ENCODE data around the gene MAGI1.

The MAGI1 gene

DNA sequence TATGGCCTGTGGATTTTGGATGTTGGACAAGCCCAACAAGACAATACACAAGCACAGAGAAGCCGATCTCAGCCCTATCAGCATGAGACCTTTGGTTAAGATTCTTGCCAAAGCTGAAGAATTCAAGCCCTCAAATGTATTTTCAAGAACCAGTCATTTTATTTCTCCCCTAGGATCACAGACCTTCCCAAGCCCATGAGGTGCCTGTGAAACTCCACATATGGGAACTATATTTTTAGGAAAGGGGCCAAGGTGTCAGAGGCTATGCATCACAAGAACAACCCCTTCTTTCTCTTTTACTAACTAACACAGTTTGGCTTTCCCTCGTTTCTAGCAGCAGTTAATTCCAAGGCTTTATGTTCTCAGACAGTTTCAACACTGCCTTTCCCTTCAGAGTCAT is 364.5 kb downstream of the MAGI1 start:
- in situ Hi-C loops (cut with HindIII; ENCODE audit: low pct_unique_long_range_greater_than_20kb, low sequenced_read_pairs): no loop called here
- DNase-seq (ENCODE audit: low read depth in 1 of 2, low spot score in 1 of 2): no peak
- no peak for TF ChIP-seq JUND (IDR thresholded peaks at IDR 0.05; ENCODE audit: low read depth)

DNA sequence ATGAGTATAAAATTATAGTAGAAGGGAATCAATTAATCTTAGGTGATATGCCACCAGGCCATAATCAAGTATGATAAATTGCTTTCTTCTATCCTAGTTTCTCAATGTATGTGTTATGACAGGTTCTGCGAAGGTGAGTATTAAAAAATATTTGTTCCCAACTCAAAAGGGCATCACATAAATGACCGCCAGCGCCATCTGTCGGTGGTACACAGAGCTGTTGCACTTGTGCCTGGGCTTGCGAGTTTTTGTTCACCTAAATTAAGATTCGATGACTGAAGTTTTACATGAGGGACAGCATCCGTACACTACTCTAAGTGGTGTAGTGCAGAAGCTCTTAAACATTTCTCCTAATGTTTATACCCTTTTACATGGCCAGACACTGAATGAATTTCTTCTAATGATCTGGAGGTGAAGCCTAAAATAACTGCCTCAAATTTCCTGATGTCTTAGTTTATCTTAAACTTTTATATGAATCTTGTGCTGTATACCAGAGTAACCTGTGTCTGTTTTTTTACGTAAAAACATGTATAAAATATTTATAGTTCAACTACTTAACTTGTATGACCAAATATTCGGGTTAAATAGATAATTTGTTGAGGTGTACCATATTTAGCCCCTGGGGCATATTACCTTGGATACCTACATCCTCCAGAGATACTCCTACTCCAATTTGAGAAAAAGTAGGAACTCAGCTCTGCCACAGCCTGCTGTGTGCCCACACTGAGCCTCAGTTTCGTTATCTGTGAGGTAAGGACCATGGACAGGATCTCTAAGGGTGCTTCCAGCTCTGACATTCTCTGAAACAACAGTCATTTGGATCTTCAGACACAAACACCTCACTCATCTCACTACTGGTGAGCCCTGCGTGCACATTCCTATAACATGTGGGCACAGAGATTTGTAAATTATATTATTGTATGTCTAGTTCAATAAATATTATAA is 365.6 kb downstream of the MAGI1 start:
- no peak for TF ChIP-seq JUND (IDR thresholded peaks at IDR 0.05; ENCODE audit: low read depth)
- DNase-seq (ENCODE audit: low read depth in 1 of 2, low spot score in 1 of 2): peak in 1 of 2 experiments; percentile 67
- in situ Hi-C loops (cut with HindIII; ENCODE audit: low pct_unique_long_range_greater_than_20kb, low sequenced_read_pairs): no loop called here

DNA sequence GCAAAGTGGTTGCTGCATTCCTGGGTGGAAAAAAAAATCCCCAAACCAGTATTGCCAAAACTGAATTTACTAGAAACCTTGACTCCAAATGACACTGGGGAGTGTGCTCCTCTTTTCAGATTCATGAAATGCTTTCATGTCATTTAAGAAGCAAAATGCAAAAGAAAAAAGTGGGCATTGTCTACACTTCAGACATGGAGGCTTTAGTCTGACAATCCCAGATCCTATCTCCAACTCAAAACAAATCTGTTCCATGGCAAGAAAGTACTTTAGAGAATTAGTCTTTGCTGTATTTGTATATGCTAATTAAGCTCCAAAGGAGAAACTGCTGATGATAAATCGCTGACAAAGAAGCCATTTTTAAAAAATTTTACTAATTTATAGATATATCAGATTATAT is 366.7 kb downstream of the MAGI1 start:
- in situ Hi-C loops (cut with HindIII; ENCODE audit: low pct_unique_long_range_greater_than_20kb, low sequenced_read_pairs): no loop called here
- no peak for DNase-seq (ENCODE audit: low read depth in 1 of 2, low spot score in 1 of 2)
- no peak for TF ChIP-seq JUND (IDR thresholded peaks at IDR 0.05; ENCODE audit: low read depth)

DNA sequence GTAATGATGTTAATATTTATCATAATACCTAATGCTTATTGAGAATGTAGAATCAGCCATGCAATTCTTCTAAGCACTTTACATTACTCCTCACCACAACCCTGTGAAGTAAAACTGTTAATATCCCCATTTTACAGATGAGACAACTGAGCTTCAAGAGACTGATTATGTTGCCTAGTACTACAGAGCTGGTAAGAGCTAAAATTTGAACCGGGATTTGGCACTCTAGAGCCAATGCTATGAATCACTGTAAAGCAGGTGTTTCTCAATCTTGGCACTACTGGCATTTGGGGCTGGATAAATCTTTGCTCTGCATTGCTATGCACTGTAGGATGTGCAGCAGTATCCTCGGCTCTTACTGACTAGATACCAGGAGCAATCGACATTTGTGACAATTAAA is 367.7 kb downstream of the MAGI1 start:
- no peak for TF ChIP-seq JUND (IDR thresholded peaks at IDR 0.05; ENCODE audit: low read depth)
- in situ Hi-C loops (cut with HindIII; ENCODE audit: low pct_unique_long_range_greater_than_20kb, low sequenced_read_pairs): no loop called here
- DNase-seq (ENCODE audit: low read depth in 1 of 2, low spot score in 1 of 2): no peak

DNA sequence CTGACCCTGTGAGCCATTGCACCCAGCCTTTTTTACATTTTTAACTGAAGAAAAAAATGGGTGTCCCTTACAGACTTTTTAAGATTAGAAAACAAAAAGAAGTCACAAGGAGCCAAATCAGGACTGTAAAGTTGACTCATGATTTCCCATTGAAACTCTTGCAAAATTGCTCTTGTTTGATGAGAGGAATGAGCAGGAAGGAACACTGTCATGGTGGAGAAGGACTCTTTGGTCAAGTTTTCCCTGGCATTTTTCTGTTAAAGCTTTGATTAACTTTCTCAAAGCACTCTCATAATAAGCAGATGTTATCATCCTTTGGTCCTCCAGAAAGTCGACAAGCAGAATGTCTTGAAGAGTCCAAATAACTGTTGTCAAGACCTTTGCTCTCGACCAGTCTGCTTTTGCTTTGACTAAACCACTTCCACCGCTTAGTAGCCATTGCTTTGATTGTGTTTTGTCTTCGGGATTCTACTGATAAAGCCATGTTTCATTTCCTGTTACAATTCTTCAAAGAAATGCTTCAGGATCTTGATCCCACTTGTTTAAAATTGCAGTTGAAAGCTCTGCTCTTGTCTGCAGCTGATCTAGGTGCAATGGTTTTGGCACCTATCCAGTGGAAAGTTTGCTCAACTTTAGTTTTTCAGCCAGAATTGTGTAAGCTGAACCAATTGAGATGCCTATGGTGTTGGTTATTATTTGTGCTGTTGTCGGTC is 369.4 kb downstream of the MAGI1 start:
- in situ Hi-C loops (cut with HindIII; ENCODE audit: low pct_unique_long_range_greater_than_20kb, low sequenced_read_pairs): no loop called here
- no peak for TF ChIP-seq JUND (IDR thresholded peaks at IDR 0.05; ENCODE audit: low read depth)
- peak in 1 of 2 experiments; percentile 10 for DNase-seq (ENCODE audit: low read depth in 1 of 2, low spot score in 1 of 2)

DNA sequence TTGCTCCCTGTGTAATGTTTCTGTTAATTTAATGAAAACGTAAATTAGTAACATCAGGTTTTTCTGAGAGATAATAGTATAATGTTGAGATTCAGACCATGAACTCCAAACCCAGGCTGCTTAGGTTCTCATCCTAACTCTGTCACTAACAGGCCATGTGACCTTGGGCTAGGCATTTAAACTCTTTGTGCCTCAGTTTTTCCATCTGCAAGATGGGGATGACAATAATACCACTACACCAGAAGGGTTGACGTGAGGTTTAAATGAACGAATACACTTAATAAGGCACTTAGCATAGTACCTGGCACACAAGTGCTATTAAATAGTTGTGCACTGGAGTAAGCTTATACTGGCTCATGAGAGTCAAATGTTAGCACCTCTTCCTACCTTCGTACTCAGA is 370.8 kb downstream of the MAGI1 start:
- no peak for TF ChIP-seq JUND (IDR thresholded peaks at IDR 0.05; ENCODE audit: low read depth)
- no peak for DNase-seq (ENCODE audit: low read depth in 1 of 2, low spot score in 1 of 2)

DNA sequence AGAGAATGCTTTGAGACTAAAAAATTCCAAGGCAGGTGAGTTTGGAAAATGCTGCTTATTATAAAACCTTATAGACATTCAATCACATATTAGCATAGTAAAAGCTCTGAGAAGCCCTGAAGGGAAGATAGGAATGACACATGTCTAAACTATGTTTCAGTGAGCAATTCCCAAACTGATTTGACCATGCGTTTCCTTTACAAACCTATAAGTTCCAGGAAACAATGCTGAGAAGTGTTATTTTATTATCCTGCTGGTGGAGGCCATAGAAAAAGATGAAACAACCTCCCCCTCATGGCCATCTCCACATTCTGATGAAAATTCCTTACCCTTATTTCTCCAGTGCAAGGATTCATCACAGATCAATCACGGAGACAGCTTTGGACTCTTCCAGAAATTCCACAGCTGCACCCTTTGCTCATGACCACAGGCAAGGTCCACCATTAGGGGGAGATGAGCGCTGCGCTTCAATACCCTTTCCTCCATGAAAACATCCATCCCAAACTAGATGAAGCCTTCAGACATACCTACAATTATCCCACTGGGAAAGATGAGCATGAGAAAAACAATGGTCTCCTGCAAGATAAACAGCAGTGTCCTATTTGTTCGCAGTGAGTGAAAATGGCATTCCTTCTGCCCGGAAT is 372.1 kb downstream of the MAGI1 start:
- DNase-seq (ENCODE audit: low read depth in 1 of 2, low spot score in 1 of 2): no peak
- in situ Hi-C loops (cut with HindIII; ENCODE audit: low pct_unique_long_range_greater_than_20kb, low sequenced_read_pairs): no loop called here

More for the DNA sequence above, 370.8 kb downstream of the MAGI1 start:
- in situ Hi-C loops (cut with HindIII; ENCODE audit: low pct_unique_long_range_greater_than_20kb, low sequenced_read_pairs): no loop called here

DNA sequence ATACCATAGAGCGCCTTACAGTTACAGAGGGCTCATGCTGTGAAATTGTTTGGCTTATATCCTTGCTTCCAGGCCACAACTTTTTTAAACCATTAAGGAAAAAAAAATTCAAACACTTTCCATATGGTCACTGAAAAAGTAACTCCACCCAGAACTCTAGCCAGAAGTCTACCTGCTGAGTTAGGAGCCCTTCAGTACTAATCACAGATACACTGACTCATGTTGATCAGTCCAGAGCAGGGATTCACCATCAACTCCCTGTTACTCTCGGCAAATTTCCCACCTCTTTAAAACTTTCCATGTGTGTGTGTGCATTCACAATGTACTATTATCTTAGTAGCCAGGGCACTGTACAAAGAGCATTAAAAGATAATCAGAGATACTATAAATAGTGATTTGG is 372.8 kb downstream of the MAGI1 start:
- no peak for TF ChIP-seq JUND (IDR thresholded peaks at IDR 0.05; ENCODE audit: low read depth)
- no peak for DNase-seq (ENCODE audit: low read depth in 1 of 2, low spot score in 1 of 2)
- in situ Hi-C loops (cut with HindIII; ENCODE audit: low pct_unique_long_range_greater_than_20kb, low sequenced_read_pairs): no loop called here

More for the DNA sequence above, 372.1 kb downstream of the MAGI1 start:
- no peak for TF ChIP-seq JUND (IDR thresholded peaks at IDR 0.05; ENCODE audit: low read depth)

DNA sequence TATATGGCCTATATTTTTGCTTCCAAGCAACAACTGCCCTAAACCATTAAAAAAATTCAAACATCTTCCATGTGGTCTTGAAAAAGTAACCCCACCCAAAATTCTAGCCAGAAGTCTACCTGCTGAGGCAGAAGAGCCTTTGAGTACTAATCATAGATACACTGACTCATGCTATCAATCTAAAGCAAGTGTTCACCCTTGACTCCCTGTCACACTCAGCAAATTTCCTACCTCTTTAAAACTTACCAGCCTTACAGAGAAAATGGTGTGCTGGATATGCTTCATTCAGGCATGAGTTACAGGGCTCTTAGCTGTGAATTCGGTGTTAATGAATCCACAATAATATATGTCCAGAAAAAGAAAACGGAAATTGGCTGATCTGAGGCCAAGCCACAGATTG is 373.8 kb downstream of the MAGI1 start:
- in situ Hi-C loops (cut with HindIII; ENCODE audit: low pct_unique_long_range_greater_than_20kb, low sequenced_read_pairs): no loop called here
- TF ChIP-seq JUND (IDR thresholded peaks at IDR 0.05; ENCODE audit: low read depth): no peak
- DNase-seq (ENCODE audit: low read depth in 1 of 2, low spot score in 1 of 2): no peak

DNA sequence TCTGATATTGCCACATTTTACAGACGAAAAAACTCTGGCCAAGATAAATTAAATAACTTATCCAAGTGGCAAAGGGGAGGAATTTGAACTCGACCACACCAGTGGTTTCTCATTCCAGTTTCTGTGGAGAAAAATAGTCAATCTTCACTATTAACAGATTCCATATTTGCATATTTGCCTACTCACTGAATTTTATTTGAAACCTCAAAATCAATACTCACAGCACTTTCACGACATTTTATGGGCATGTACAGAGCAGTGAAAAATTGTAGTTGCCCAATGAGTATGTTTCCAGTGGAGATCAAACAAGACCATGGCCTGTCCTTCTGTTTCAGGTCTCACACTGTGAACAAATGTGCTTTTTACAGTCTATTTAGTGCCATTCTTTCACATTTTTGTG is 374.3 kb downstream of the MAGI1 start:
- in situ Hi-C loops (cut with HindIII; ENCODE audit: low pct_unique_long_range_greater_than_20kb, low sequenced_read_pairs): no loop called here
- no peak for DNase-seq (ENCODE audit: low read depth in 1 of 2, low spot score in 1 of 2)
- TF ChIP-seq JUND (IDR thresholded peaks at IDR 0.05; ENCODE audit: low read depth): no peak

DNA sequence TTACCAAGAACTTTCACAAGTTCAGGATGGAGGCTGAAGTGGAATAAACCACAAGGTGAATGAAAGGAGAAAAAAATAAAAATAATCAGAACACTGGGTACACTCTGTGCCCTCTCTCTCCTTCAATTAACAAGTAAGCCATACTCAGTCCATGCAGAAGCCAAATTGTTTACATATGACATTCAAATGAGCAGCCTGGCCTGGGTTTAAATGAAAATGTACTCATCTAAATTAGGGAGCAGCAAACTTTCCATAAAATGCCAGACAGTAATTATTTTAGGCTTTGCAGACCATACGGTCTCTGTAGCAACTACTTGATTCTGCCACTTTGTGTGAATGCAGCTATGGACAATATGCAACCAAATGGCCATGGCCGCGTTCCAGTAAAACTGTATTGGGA is 376.6 kb downstream of the MAGI1 start:
- no peak for DNase-seq (ENCODE audit: low read depth in 1 of 2, low spot score in 1 of 2)
- in situ Hi-C loops (cut with HindIII; ENCODE audit: low pct_unique_long_range_greater_than_20kb, low sequenced_read_pairs): no loop called here
- no peak for TF ChIP-seq JUND (IDR thresholded peaks at IDR 0.05; ENCODE audit: low read depth)

DNA sequence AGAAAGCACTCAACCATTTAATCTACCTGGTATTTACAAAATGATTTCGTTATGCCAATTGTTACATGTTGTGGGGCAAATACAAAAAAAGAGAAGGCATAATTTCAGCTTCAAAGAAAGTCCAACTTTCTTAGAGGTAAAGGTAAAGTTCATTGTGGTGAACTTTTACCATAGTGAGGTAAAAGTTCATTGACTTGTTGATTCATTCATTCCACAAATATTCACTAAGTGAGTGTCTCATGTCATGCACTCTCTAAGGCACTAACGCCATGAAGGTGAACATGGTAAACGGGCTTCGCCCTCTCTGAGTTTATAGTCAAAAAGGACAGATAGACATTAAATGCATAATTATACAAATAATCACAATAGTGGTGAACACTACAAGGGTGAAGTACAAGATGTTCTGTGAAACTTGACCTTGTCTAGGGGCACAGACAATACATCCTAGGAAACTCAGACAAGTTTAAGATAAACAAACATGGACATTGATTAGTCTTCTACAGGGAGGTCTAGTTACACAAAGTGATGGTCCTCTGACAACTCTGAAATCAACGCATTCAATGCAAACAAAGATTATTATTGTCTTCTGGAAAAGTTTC is 378.6 kb downstream of the MAGI1 start:
- DNase-seq (ENCODE audit: low read depth in 1 of 2, low spot score in 1 of 2): no peak
- in situ Hi-C loops (cut with HindIII; ENCODE audit: low pct_unique_long_range_greater_than_20kb, low sequenced_read_pairs): no loop called here

More for the DNA sequence above, 378.6 kb downstream of the MAGI1 start:
- TF ChIP-seq JUND (IDR thresholded peaks at IDR 0.05; ENCODE audit: low read depth): no peak
